A673 (cell line): Measurements from ENCODE around the gene MED15. TPM values are rescaled to one million over a fixed set of nuclear protein-coding genes. Genes with fewer than 3 reads are reported as not detected.
"Not testable (repeated sequence)": the region's sequence is repeated elsewhere in the genome, so short reads cannot be mapped to it uniquely, and the experiment has no call there.

Experiments used
- BruUV-seq: library from RNA; stranded (reverse); fragments of 400-500 nt; replicated peaks from 2 replicates; lab custom pipeline; 2021; lab: Mats Ljungman, UMichigan
- CTCF ChIA-PET: fragments of 300-600 bp; sonication (Branson Sonifier 250); formaldehyde crosslinking; loops from one replicate; lab custom pipeline; 2022; ENCODE audit warnings: antibody characterized with exemption; lab: Charles Lee
- POLR2A ChIA-PET: fragments of 300-600 bp; sonication (Branson Sonifier 250); formaldehyde crosslinking; loops from one replicate; lab custom pipeline; 2022; ENCODE audit warnings: antibody characterized with exemption; ENCODE audit not compliant: low non-redundant PET; lab: Charles Lee
- DNase-seq: peaks from one replicate; pipeline ENCODE4 v3.0.0-alpha.2; 2015; ENCODE audit warnings: low spot score
- H3K27ac ChIP-seq: fragments of 200-600 bp; sonication (generic); 2 replicates; pipeline ENCODE4 v1.5.1; 2016; ENCODE audit warnings: mixed run types, low read depth, mild to moderate bottlenecking, mixed read lengths, antibody characterized with exemption, low read length; ENCODE audit not compliant: poor library complexity, severe bottlenecking
- H3K27me3 ChIP-seq: fragments of 200-600 bp; sonication (generic); replicated peaks from 2 replicates; pipeline ENCODE4 v1.6.1; 2017; ENCODE audit warnings: mixed run types, low read depth, mild to moderate bottlenecking, mixed read lengths, antibody characterized with exemption, low read length; ENCODE audit not compliant: insufficient read depth, poor library complexity
- H3K36me3 ChIP-seq: fragments of 200-600 bp; sonication (generic); 2 replicates; pipeline ENCODE4 v1.6.1; 2016; ENCODE audit warnings: mixed run types, mild to moderate bottlenecking, mixed read lengths, antibody characterized with exemption, low read length; ENCODE audit not compliant: insufficient read depth, poor library complexity, severe bottlenecking
- H3K4me1 ChIP-seq: fragments of 200-600 bp; sonication (generic); 2 replicates; pipeline ENCODE4 v1.6.1; 2017; ENCODE audit warnings: mixed run types, mild to moderate bottlenecking, mixed read lengths, antibody characterized with exemption, low read length; ENCODE audit not compliant: insufficient read depth, poor library complexity, severe bottlenecking
- H3K4me3 ChIP-seq: fragments of 200-600 bp; sonication (generic); 2 replicates; pipeline ENCODE4 v1.5.1; 2016; ENCODE audit warnings: low read depth, mixed run types, mild to moderate bottlenecking, mixed read lengths, low read length; ENCODE audit not compliant: poor library complexity, severe bottlenecking
- H3K9me3 ChIP-seq: fragments of 200-600 bp; sonication (generic); 2 replicates; pipeline ENCODE4 v1.6.1; 2016; ENCODE audit warnings: mixed run types, low read depth, mild to moderate bottlenecking, mixed read lengths, antibody characterized with exemption, low read length; ENCODE audit not compliant: poor library complexity, severe bottlenecking
- CTCF ChIP-seq: fragments of 300-800, 200-600 bp; sonication (generic); conservative IDR thresholded peaks from 2 replicates; pipeline ENCODE4 v1.5.1; 2017; ENCODE audit warnings: low read depth, mild to moderate bottlenecking, antibody characterized with exemption, low read length, moderate library complexity, mixed read lengths
- EZH2 ChIP-seq: fragments of 200-600 bp; sonication (generic); IDR thresholded peaks from 2 replicates; pipeline ENCODE4 v1.6.1; 2017; ENCODE audit warnings: borderline replicate concordance, low read depth, mild to moderate bottlenecking, mixed read lengths, antibody characterized with exemption, low read length; ENCODE audit not compliant: poor library complexity, severe bottlenecking
- intact Hi-C: fragments of 100-400 bp; cut with micrococcal nuclease; formaldehyde crosslinking; loops from one replicate; pipeline ENCODE4 v1.10.0; 2022; ENCODE audit not compliant: unreplicated experiment
- total RNA-seq: library from RNA; stranded (reverse); gene quantifications from 2 replicates; pipeline ENCODE4 v1.2.3, GENCODE V29; 2021

The MED15 gene
- total RNA-seq, 1 experiment from 2014 or later: 96.2 TPM

- CTCF ChIA-PET: no interaction called here
- no peaks in the 10 kb centered on the region for H3K36me3 ChIP-seq
Measured at GRCh38 chr22:20498913-20499312, 8.5 kb upstream of the MED15 start.

GRCh38 chr22:20499769-20500168, 7.6 kb upstream of the MED15 start:
- Histone ChIP-seq H3K9me3 (no peaks in the 10 kb centered on the region), H3K4me3 (no peak overlapping the region), H3K27ac (no peak overlapping the region), H3K4me1 (peaks cover 13% of the 10 kb centered on the region), H3K36me3 (no peaks in the 10 kb centered on the region), H3K27me3 (no peaks in the 10 kb centered on the region)
- no peak for DNase-seq
- CTCF ChIA-PET: interaction anchor here (0.7 kb wide), 1 partner anchor 81 kb away, joined by 7 read pairs; no protein-coding TSS in a partner anchor
- POLR2A ChIA-PET: no interaction called here
- TF ChIP-seq EZH2 (no peak), CTCF (no peak)
- no TSS peak for BruUV-seq
- intact Hi-C loops: loop anchor here (5.0 kb wide), 1 partner anchor 67 kb away; no protein-coding TSS in a partner anchor

More at GRCh38 chr22:20498913-20499312, 8.5 kb upstream of the MED15 start:
- no peak for DNase-seq
- peaks cover 11% of the 10 kb centered on the region for H3K4me1 ChIP-seq
- H3K9me3 ChIP-seq: no peaks in the 10 kb centered on the region
- POLR2A ChIA-PET: no interaction called here
- no peak for TF ChIP-seq CTCF
- TF ChIP-seq EZH2: no peak
- no TSS peak for BruUV-seq
- no peak overlapping the region for H3K27ac ChIP-seq
- no peaks in the 10 kb centered on the region for H3K27me3 ChIP-seq
- H3K4me3 ChIP-seq: no peak overlapping the region
- intact Hi-C loops: loop anchor here (5.0 kb wide), 1 partner anchor 67 kb away; no protein-coding TSS in a partner anchor

GRCh38 chr22:20503816-20504215, 3.6 kb upstream of the MED15 start:
- peaks cover 8% of the 10 kb centered on the region for H3K4me1 ChIP-seq
- ChIA-PET POLR2A (no interaction called here), CTCF (no interaction called here)
- H3K9me3 ChIP-seq: no peaks in the 10 kb centered on the region
- TF ChIP-seq CTCF: no peak
- TF ChIP-seq EZH2: no peak
- no peaks in the 10 kb centered on the region for H3K36me3 ChIP-seq
- no peak overlapping the region for H3K27ac ChIP-seq
- intact Hi-C loops: no loop called here
- no peaks in the 10 kb centered on the region for H3K27me3 ChIP-seq
- no TSS peak for BruUV-seq
- no peak overlapping the region for H3K4me3 ChIP-seq
- peak; percentile 29 for DNase-seq

- intact Hi-C loops, H3K9me3 ChIP-seq, H3K27ac ChIP-seq, H3K4me1 ChIP-seq, H3K4me3 ChIP-seq, BruUV-seq, H3K27me3 ChIP-seq, CTCF ChIA-PET, POLR2A ChIA-PET, H3K36me3 ChIP-seq: not testable (repeated sequence)
- peak; percentile 64 for DNase-seq
Measured at GRCh38 chr22:20504293-20504922, 3.0 kb upstream of the MED15 start.
